Cardiac fibroblast (primary cell): ENCODE measurements around the gene UPK3A.

Experiments used
- DNase-seq, 2 donors: peaks; one replicate each; pipeline versions ENCODE4 v3.0.0 to v3.0.0-alpha.2; 2010; ENCODE audit warnings: low read depth in 2 of 2
- H3K4me3 ChIP-seq, 2 donors: replicated peaks in 1 of 2; 1 replicate in 1 of 2; 2 replicates in 1 of 2; pipeline ENCODE4 v1.5.1; 2011; ENCODE audit warnings: low read depth in 2 of 2, low read length in 2 of 2, mild to moderate bottlenecking in 2 of 2, moderate library complexity in 1 of 2
- TF ChIP-seq, protein P1 (sequence below): IDR thresholded peaks from one replicate; pipeline ENCODE4 v1.5.1; 2011; ENCODE audit warnings: low read depth, mild to moderate bottlenecking, low read length, inconsistent platforms

The UPK3A gene

DNA sequence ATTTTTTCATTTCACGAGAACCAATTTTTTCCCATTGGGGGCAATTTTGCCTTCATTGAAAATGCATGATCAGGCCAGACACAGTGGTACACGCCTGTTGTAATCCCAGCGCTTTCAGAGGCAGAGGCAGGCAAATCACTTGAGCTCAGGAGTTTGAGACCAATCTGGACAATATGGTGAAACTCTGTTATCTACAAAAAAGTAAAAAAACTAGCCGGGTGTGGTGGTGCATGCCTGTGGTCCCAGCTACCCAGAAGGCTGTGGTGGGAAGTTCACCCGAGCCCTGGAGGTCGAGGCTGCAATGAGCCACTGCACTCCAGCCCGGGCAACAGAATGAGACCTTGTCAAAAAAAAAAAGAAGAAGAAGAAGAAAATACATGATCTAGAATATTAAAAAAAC, 19.2 kb upstream of the UPK3A start:
- no peak for DNase-seq
- TF ChIP-seq, protein P1, sequence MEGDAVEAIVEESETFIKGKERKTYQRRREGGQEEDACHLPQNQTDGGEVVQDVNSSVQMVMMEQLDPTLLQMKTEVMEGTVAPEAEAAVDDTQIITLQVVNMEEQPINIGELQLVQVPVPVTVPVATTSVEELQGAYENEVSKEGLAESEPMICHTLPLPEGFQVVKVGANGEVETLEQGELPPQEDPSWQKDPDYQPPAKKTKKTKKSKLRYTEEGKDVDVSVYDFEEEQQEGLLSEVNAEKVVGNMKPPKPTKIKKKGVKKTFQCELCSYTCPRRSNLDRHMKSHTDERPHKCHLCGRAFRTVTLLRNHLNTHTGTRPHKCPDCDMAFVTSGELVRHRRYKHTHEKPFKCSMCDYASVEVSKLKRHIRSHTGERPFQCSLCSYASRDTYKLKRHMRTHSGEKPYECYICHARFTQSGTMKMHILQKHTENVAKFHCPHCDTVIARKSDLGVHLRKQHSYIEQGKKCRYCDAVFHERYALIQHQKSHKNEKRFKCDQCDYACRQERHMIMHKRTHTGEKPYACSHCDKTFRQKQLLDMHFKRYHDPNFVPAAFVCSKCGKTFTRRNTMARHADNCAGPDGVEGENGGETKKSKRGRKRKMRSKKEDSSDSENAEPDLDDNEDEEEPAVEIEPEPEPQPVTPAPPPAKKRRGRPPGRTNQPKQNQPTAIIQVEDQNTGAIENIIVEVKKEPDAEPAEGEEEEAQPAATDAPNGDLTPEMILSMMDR = no peak
- H3K4me3 ChIP-seq = no peak overlapping the region

- H3K4me3 ChIP-seq = peak overlapping the region; percentile 56
- DNase-seq = no peak
- TF ChIP-seq, protein P1 = no peak
Measured at GRCh38 chr22:45268167-45268957, 16.4 kb upstream of the UPK3A start.

DNA sequence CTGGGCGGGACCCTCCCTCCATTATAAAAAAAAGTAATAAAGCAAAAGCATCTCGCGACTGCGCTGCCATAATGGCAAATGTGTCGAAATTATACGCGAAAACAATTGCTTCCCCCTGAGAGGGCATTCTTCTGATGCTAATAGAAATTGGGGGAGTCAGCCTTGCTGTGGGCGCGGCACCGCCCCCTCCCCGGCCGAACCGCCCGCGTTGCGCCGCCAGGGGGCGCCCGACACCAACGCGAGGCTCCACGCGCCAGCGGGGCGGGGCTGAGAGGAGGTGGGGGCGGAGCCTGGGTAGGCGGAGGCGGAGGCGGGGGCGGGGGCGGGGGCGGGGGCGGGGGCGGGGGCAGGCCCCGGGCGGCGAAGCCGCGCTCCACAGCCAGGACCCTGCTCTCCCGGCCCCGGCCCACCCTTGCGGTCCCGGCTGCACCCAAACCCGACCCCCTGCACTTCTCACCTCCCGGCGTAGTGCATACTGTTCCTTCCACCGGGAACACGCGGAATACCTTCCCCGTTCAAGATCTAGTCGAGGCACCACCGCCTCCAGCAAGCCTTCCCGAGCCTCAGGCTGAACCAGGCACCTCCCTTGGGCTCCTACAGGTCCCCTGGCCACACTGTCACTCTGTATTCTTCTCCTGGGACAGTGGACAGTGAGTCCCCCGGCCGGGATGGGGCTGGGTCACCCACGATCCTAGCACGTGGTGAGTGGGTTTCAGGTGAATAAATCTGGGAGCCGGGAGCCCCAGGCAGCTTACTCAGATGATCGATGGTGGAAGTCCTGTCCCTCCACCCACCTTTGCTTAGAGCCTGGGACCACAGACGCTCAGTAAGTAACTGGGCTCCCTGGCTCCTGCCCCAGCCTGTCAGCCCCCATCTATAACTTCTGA, 15.5 kb upstream of the UPK3A start:
- peak overlapping the region; percentile 56 for H3K4me3 ChIP-seq
- DNase-seq = peak; percentile 59 to 81
- TF ChIP-seq, protein P1 = peak; percentile 41

GRCh38 chr22:45270095-45271020, 14.4 kb upstream of the UPK3A start:
- TF ChIP-seq, protein P1 = no peak
- no peak for DNase-seq
- no peak overlapping the region for H3K4me3 ChIP-seq

- no peak overlapping the region for H3K4me3 ChIP-seq
- TF ChIP-seq, protein P1 = no peak
- DNase-seq = peak; percentile 4 to 35
Measured at GRCh38 chr22:45271667-45272201, 13.0 kb upstream of the UPK3A start.

DNA sequence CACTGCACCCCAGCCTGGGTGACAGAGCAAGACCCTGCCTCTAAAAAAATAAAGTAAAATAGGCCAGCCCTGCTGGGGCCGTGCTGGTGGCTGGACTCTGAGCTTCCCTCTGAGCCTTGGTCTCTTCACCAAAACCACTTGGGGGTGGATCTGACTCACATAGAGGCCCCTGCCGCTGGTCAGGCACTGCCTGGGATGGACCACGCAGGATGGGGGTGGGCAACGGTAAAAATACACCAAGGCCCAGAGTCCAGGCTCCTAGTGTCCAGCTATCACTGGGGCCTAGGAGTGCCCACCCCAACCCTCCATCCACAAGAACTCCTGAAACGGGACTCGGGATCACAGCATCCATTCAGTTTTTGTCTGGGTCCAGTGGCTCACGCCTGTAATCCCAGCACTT, 12.3 kb upstream of the UPK3A start:
- DNase-seq = no peak
- TF ChIP-seq, protein P1 = no peak
- no peak overlapping the region for H3K4me3 ChIP-seq
